CD4-positive, alpha-beta memory T cell (primary cell): Measurements from ENCODE around the gene ACAA1. TPM values are rescaled to one million over a fixed set of nuclear protein-coding genes. Genes with fewer than 3 reads are reported as not detected.

Source experiments
- CTCF ChIA-PET: fragments of 350-600 bp; sonication (Branson Sonifier 250); formaldehyde crosslinking; loops from one replicate; lab custom pipeline; 2021; ENCODE audit warnings: inconsistent platforms; ENCODE audit not compliant: partially characterized antibody; lab: Charles Lee
- POLR2A ChIA-PET: fragments of 350-600 bp; sonication (Branson Sonifier 250); formaldehyde crosslinking; loops from one replicate; lab custom pipeline; 2021; ENCODE audit not compliant: partially characterized antibody; lab: Charles Lee
- DNase-seq, 5 donors: peaks; one replicate each; pipeline versions ENCODE4 v3.0.0 to v3.0.0-alpha.2; 2020 to 2022; ENCODE audit warnings: mixed read lengths in 1 of 5
- H3K27ac ChIP-seq: one replicate; pipeline ENCODE4 v1.7.0; 2013; ENCODE audit warnings: low read depth, low read length
- H3K27me3 ChIP-seq: 2 replicates; pipeline ENCODE4 v1.7.0; 2013; ENCODE audit warnings: mild to moderate bottlenecking, low read length, moderate library complexity; ENCODE audit not compliant: insufficient read depth
- H3K36me3 ChIP-seq: 2 replicates; pipeline ENCODE4 v1.7.0; 2013; ENCODE audit warnings: mild to moderate bottlenecking, low read length, moderate library complexity; ENCODE audit not compliant: insufficient read depth
- H3K4me1 ChIP-seq: 2 replicates; pipeline ENCODE4 v1.7.0; 2013; ENCODE audit warnings: mild to moderate bottlenecking, low read length, moderate library complexity; ENCODE audit not compliant: insufficient read depth
- H3K4me3 ChIP-seq, 2 donors: one replicate each; pipeline ENCODE4 v1.7.0; 2013; ENCODE audit warnings: low read length in 2 of 2, mild to moderate bottlenecking in 1 of 2
- H3K9me3 ChIP-seq, 2 donors: one replicate each; pipeline ENCODE4 v1.7.0; 2013; ENCODE audit warnings: low read length in 2 of 2, control low read depth in 1 of 2; ENCODE audit not compliant: control insufficient read depth in 1 of 2
- H3K27ac Mint-ChIP-seq, 7 donors: one replicate each; pipeline ENCODE4 v1.8.0; 2020 to 2021; ENCODE audit warnings: mixed read lengths in 7 of 7, mild to moderate bottlenecking in 6 of 7, inconsistent platforms in 3 of 7, moderate library complexity in 3 of 7
- H3K27me3 Mint-ChIP-seq, 2 donors: one replicate each; pipeline ENCODE4 v1.8.0; 2020 to 2021; ENCODE audit warnings: mixed read lengths in 2 of 2
- H3K36me3 Mint-ChIP-seq, 2 donors: one replicate each; pipeline ENCODE4 v1.8.0; 2020 to 2021; ENCODE audit warnings: mixed read lengths in 2 of 2, inconsistent platforms in 1 of 2, mild to moderate bottlenecking in 1 of 2
- H3K4me1 Mint-ChIP-seq, 4 donors: one replicate each; pipeline ENCODE4 v1.8.0; 2020 to 2021; ENCODE audit warnings: mixed read lengths in 4 of 4, mild to moderate bottlenecking in 1 of 4
- H3K4me3 Mint-ChIP-seq, 8 donors: one replicate each; pipeline ENCODE4 v1.8.0; 2020 to 2021; ENCODE audit warnings: mixed read lengths in 8 of 8, mild to moderate bottlenecking in 7 of 8, moderate library complexity in 6 of 8, inconsistent platforms in 3 of 8
- H3K9me3 Mint-ChIP-seq, 8 donors: one replicate each; pipeline ENCODE4 v1.8.0; 2020 to 2021; ENCODE audit warnings: mixed read lengths in 8 of 8, mild to moderate bottlenecking in 5 of 8, inconsistent platforms in 3 of 8, moderate library complexity in 1 of 8
- intact Hi-C: fragments of 100-400 bp; cut with micrococcal nuclease; formaldehyde crosslinking; loops from one replicate; pipeline ENCODE4 v1.15.1; 2023
- polyA plus RNA-seq, 2 donors: library from polyadenylated mRNA; unstranded; fragments of 300-500 nt; fragmentation: Illumina TruSeq; gene quantifications; one replicate each; pipeline ENCODE4 v1.2.3, GENCODE V29; 2021
- total RNA-seq, 2 experiments: library from RNA; stranded (reverse); gene quantifications; one replicate each; pipeline ENCODE4 v1.2.3, GENCODE V29; 2021

ACAA1 gene
- total and polyA plus RNA-seq, 4 experiments from 2014 or later = 52.4 to 82.8 (median 77.5) TPM

DNA sequence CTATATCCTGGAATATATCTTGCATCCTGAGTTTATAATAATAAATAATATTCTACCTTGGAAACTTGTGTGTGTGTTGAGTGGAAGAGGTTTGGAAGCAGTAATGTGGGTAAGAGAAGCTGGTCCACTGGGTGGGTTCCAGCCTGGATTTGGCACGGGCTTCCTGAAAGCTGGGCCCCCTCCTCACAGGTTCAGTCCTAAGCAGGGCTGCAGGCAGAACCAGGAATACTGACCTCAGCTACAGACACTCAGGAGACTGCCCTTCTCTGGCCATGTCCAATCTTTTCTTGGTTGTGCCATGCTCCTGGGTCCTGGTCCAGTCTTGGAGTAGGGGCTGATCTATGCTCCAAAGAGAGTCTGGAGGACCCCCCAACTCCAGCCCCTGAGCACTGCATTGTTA lies 6.0 kb upstream of the ACAA1 start:
- H3K4me1 Mint-ChIP-seq = peaks cover 22 to 45% (median 32%) of the 10 kb centered on the region in 4 donors

DNA sequence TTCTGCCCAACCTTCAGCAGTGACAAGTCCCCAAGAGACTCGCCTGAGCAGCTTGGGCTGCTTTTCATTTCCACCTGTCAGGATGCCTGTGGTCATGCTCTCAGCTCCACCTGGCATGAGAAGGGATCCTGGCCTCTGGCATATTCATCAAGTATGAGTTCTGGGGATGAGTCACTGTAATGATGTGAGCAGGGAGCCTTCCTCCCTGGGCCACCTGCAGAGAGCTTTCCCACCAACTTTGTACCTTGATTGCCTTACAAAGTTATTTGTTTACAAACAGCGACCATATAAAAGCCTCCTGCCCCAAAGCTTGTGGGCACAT lies 5.0 kb upstream of the ACAA1 start:
- H3K27ac ChIP-seq = no peak overlapping the region
- ChIA-PET POLR2A (interaction anchor here (1.6 to 8.4 kb wide), 2 partner anchors 11 to 23 kb away, joined by 6 to 255 read pairs; partner anchors contain the start of gene OXSR1), CTCF (interaction anchor here (1.3 kb wide), 1 partner anchor 16 kb away, joined by 3 read pairs; no protein-coding TSS in a partner anchor)
- Mint-ChIP-seq H3K27me3 (no peaks in the 10 kb centered on the region), H3K4me3 (peak overlapping the region in 2 of 8 donors; percentile 17 to 52), H3K27ac (peak overlapping the region in 5 of 7 donors; percentile 9 to 64 (median 29)), H3K9me3 (peaks cover 0 to 19% (median 15%) of the 10 kb centered on the region in 8 donors), H3K4me1 (peaks cover 24 to 52% (median 37%) of the 10 kb centered on the region in 4 donors), H3K36me3 (peaks cover 15 to 51% of the 10 kb centered on the region in 2 donors)
- H3K9me3 ChIP-seq = peaks cover 0 to 11% of the 10 kb centered on the region in 2 donors
- no peak for DNase-seq
- H3K36me3 ChIP-seq = peaks cover 13% of the 10 kb centered on the region
- intact Hi-C loops = no loop called here
- H3K27me3 ChIP-seq = no peaks in the 10 kb centered on the region
- H3K4me3 ChIP-seq = no peak overlapping the region
- H3K4me1 ChIP-seq = peaks cover 33% of the 10 kb centered on the region

More for the DNA sequence above, 6.0 kb upstream of the ACAA1 start:
- ChIA-PET POLR2A (interaction anchor here (1.2 to 8.4 kb wide), 3 partner anchors 10 to 36 kb away, joined by 3 to 255 read pairs (median 6); partner anchors contain the start of gene OXSR1), CTCF (no interaction called here)
- Histone ChIP-seq H3K36me3 (peaks cover 13% of the 10 kb centered on the region), H3K27me3 (no peaks in the 10 kb centered on the region), H3K4me3 (no peak overlapping the region), H3K4me1 (peaks cover 26% of the 10 kb centered on the region), H3K27ac (no peak overlapping the region), H3K9me3 (peaks cover 0 to 17% of the 10 kb centered on the region in 2 donors)
- Mint-ChIP-seq H3K9me3 (peaks cover 0 to 27% (median 22%) of the 10 kb centered on the region in 8 donors), H3K36me3 (peaks cover 15 to 50% of the 10 kb centered on the region in 2 donors), H3K4me3 (no peak overlapping the region), H3K27me3 (no peaks in the 10 kb centered on the region), H3K27ac (no peak overlapping the region)
- intact Hi-C loops = no loop called here
- DNase-seq = no peak

DNA sequence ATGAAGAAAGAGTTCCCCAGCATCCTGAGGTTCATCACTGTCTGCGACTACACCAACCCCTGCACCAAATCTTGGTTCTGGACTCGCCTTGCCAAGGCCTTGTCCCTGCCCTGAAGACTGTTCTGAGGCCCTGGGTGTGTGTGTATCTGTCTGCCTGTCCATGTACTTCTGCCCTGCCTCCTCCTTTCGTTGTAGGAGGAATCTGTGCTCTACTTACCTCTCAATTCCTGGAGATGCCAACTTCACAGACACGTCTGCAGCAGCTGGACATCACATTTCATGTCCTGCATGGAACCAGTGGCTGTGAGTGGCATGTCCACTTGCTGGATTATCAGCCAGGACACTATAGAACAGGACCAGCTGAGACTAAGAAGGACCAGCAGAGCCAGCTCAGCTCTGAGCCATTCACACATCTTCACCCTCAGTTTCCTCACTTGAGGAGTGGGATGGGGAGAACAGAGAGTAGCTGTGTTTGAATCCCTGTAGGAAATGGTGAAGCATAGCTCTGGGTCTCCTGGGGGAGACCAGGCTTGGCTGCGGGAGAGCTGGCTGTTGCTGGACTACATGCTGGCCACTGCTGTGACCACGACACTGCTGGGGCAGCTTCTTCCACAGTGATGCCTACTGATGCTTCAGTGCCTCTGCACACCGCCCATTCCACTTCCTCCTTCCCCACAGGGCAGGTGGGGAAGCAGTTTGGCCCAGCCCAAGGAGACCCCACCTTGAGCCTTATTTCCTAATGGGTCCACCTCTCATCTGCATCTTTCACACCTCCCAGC lies 4.4 kb upstream of the ACAA1 start:
- H3K27ac ChIP-seq = no peak overlapping the region
- ChIA-PET POLR2A (interaction anchor here (1.6 to 8.4 kb wide), 2 partner anchors 12 to 24 kb away, joined by 6 to 255 read pairs; partner anchors contain the start of gene OXSR1), CTCF (interaction anchor here (0.7 to 1.3 kb wide), 2 partner anchors 17 to 23 kb away, joined by 3 read pairs; no protein-coding TSS in a partner anchor)
- H3K27me3 ChIP-seq = no peaks in the 10 kb centered on the region
- Mint-ChIP-seq H3K4me3 (peak overlapping the region in 6 of 8 donors; percentile 1 to 74 (median 42)), H3K9me3 (peaks cover 0 to 14% (median 10%) of the 10 kb centered on the region in 8 donors), H3K27me3 (no peaks in the 10 kb centered on the region), H3K27ac (peak overlapping the region in 6 of 7 donors; percentile 9 to 66 (median 60)), H3K36me3 (peaks cover 15 to 50% of the 10 kb centered on the region in 2 donors), H3K4me1 (peaks cover 24 to 54% (median 38%) of the 10 kb centered on the region in 4 donors)
- DNase-seq = no peak
- peaks cover 34% of the 10 kb centered on the region for H3K4me1 ChIP-seq
- H3K9me3 ChIP-seq = peaks cover 0 to 5% of the 10 kb centered on the region in 2 donors
- intact Hi-C loops = no loop called here
- no peak overlapping the region for H3K4me3 ChIP-seq
- H3K36me3 ChIP-seq = peaks cover 13% of the 10 kb centered on the region

- no peaks in the 10 kb centered on the region for H3K27me3 Mint-ChIP-seq
- peaks cover 13% of the 10 kb centered on the region for H3K36me3 ChIP-seq
- H3K4me3 ChIP-seq = peak overlapping the region in 1 of 2 donors; percentile 95
- H3K9me3 Mint-ChIP-seq = peaks cover 0 to 6% (median 2%) of the 10 kb centered on the region in 8 donors
- CTCF ChIA-PET = interaction anchor here (1.4 kb wide), 1 partner anchor 19 kb away, joined by 4 read pairs; no protein-coding TSS in a partner anchor
- peak overlapping the region; percentile 37 to 99 (median 97) for H3K4me3 Mint-ChIP-seq
- intact Hi-C loops = no loop called here
- H3K4me1 Mint-ChIP-seq = peaks cover 30 to 62% (median 45%) of the 10 kb centered on the region in 4 donors
- H3K27ac ChIP-seq = no peak overlapping the region
- H3K9me3 ChIP-seq = no peaks in the 10 kb centered on the region
- H3K27me3 ChIP-seq = no peaks in the 10 kb centered on the region
- peaks cover 42% of the 10 kb centered on the region for H3K4me1 ChIP-seq
- POLR2A ChIA-PET = interaction anchor here (4.6 to 8.4 kb wide), 2 partner anchors 12 to 25 kb away, joined by 30 to 255 read pairs; partner anchors contain the start of gene OXSR1
- no peak for DNase-seq
- peak overlapping the region in 6 of 7 donors; percentile 1 to 99 (median 74) for H3K27ac Mint-ChIP-seq
- peaks cover 12 to 56% of the 10 kb centered on the region in 2 donors for H3K36me3 Mint-ChIP-seq
Measured at GRCh38 chr3:38140326-38141172, 3.6 kb upstream of the ACAA1 start.

GRCh38 chr3:38139652-38140051 lies 2.7 kb upstream of the ACAA1 start:
- ChIA-PET CTCF (interaction anchor here (1.4 kb wide), 2 partner anchors 20 to 25 kb away, joined by 4 to 5 read pairs; partner anchors contain the start of gene OXSR1), POLR2A (interaction anchor here (0.8 to 8.4 kb wide), 7 partner anchors 8 to 100 kb away, joined by 3 to 255 read pairs (median 7); partner anchors contain the start of genes DLEC1 and OXSR1)
- Mint-ChIP-seq H3K27me3 (no peaks in the 10 kb centered on the region), H3K9me3 (no peaks in the 10 kb centered on the region), H3K4me1 (peaks cover 37 to 69% (median 52%) of the 10 kb centered on the region in 4 donors), H3K4me3 (peak overlapping the region; percentile 91 to 100 (median 98)), H3K36me3 (peaks cover 12 to 62% of the 10 kb centered on the region in 2 donors), H3K27ac (peak overlapping the region; percentile 88 to 100 (median 98))
- Histone ChIP-seq H3K27me3 (no peaks in the 10 kb centered on the region), H3K4me1 (peaks cover 51% of the 10 kb centered on the region), H3K4me3 (peak overlapping the region; percentile 92 to 95), H3K9me3 (no peaks in the 10 kb centered on the region), H3K27ac (peak overlapping the region; percentile 86), H3K36me3 (peaks cover 13% of the 10 kb centered on the region)
- intact Hi-C loops = loop anchor here (5.0 to 10.0 kb wide), 4 partner anchors 73 to 1265 kb away; partner anchors contain the start of genes ACVR2B, RPSA and XYLB
- no peak for DNase-seq

DNA sequence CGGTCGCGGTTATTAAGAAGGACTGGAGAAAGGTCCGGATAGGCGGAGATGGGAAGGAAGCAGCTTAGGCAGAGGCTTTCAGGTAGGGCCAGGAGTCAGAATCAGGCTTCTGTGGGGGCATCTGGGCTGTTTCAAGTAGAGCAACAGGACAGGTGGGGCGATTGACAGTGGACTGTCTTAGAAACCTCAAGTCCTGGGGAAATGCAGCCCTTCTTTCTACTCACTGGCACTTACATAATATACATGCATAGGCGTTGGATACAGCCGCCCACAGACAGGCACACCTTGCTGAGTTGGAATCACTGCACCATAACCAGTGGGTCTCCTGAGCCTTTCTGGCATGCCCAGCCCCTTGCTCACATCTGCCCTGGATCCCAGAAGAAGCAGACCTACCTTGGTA lies 2.3 kb upstream of the ACAA1 start:
- Histone ChIP-seq H3K9me3 (no peaks in the 10 kb centered on the region), H3K4me3 (peak overlapping the region; percentile 92 to 95), H3K27me3 (no peaks in the 10 kb centered on the region), H3K4me1 (peaks cover 56% of the 10 kb centered on the region), H3K36me3 (peaks cover 13% of the 10 kb centered on the region), H3K27ac (peak overlapping the region; percentile 86)
- ChIA-PET CTCF (interaction anchor here (1.4 kb wide), 1 partner anchor 26 kb away, joined by 5 read pairs; the partner anchor contains the start of gene OXSR1), POLR2A (interaction anchor here (0.8 to 8.4 kb wide), 7 partner anchors 9 to 100 kb away, joined by 3 to 255 read pairs (median 7); partner anchors contain the start of genes DLEC1 and OXSR1)
- H3K4me1 Mint-ChIP-seq = peaks cover 40 to 74% (median 56%) of the 10 kb centered on the region in 4 donors
- no peaks in the 10 kb centered on the region for H3K9me3 Mint-ChIP-seq
- no peaks in the 10 kb centered on the region for H3K27me3 Mint-ChIP-seq
- no peak for DNase-seq
- intact Hi-C loops = loop anchor here (5.0 to 10.0 kb wide), 4 partner anchors 73 to 1266 kb away; partner anchors contain the start of genes ACVR2B, RPSA and XYLB
- H3K36me3 Mint-ChIP-seq = peaks cover 14 to 67% of the 10 kb centered on the region in 2 donors
- peak overlapping the region; percentile 91 to 100 (median 98) for H3K4me3 Mint-ChIP-seq
- peak overlapping the region; percentile 88 to 100 (median 98) for H3K27ac Mint-ChIP-seq
